ENCODE results near the gene EML3. TPM values are rescaled to one million over a fixed set of nuclear protein-coding genes. Genes with fewer than 3 reads are reported as not detected.
"Not testable (repeated sequence)": the region's sequence is repeated elsewhere in the genome, so short reads cannot be mapped to it uniquely, and the experiment has no call there.

The EML3 gene
- total RNA-seq, 1 donor from 2014 or later = 29.7 TPM

DNA sequence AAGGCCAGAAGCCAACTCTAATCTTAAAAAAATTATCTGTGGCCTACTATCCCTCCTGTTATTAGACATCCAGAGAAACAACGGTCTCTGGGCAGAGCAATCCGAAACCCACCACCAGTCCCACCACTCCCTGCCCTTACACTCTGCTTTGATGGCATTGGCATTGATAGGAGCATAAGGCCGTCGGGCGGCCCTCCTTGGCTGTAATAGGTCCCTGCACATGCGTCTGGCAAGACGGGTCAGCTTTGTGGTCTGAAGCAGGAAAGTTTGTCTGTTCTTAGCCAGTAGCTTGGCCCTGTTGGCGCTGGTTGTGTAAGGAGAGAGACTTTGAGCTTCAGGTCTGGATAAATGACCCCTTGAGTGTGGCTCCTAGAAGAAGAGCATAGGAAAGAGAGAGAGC is 17.5 kb downstream of the EML3 start:
- DNase-seq (ENCODE audit: low read depth) = no peak
- TF ChIP-seq, protein P1, sequence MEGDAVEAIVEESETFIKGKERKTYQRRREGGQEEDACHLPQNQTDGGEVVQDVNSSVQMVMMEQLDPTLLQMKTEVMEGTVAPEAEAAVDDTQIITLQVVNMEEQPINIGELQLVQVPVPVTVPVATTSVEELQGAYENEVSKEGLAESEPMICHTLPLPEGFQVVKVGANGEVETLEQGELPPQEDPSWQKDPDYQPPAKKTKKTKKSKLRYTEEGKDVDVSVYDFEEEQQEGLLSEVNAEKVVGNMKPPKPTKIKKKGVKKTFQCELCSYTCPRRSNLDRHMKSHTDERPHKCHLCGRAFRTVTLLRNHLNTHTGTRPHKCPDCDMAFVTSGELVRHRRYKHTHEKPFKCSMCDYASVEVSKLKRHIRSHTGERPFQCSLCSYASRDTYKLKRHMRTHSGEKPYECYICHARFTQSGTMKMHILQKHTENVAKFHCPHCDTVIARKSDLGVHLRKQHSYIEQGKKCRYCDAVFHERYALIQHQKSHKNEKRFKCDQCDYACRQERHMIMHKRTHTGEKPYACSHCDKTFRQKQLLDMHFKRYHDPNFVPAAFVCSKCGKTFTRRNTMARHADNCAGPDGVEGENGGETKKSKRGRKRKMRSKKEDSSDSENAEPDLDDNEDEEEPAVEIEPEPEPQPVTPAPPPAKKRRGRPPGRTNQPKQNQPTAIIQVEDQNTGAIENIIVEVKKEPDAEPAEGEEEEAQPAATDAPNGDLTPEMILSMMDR (conservative IDR thresholded peaks at IDR 0.05; ENCODE audit: low read depth, low read length) = no peak
- no peak overlapping the region for H3K4me3 ChIP-seq (ENCODE audit: low read depth, low read length)

DNA sequence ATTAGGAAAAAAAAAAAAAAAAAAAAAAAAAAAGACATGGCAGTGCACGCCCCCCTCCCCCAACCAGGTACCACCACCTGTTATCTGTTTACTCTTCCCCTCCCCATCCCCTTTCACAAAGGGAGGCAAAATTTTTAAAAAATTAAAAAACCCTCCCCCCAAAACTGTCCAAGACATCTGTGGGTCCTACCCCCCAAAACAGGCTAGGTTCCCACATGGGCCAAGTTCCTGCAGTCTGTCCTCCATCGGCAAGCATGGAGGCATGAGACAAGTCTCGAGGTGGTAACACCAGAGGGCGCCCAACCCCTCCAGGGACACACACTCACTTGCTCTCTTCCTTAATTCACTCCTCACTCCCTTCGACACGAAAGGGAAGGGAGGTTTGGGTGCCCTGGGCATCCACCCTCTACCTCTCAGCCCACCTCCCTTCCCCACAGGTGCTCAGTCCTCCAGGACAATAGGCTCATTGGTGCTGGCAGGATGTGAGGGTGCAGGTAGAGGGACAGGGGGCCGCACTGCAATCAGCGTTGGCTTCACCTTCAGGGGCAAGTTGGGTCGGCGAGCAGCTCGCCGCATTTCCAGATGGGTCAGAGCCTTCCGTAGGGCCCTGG is 19.0 kb downstream of the EML3 start:
- H3K4me3 ChIP-seq (ENCODE audit: low read depth, low read length) = no peak overlapping the region
- no peak for DNase-seq (ENCODE audit: low read depth)
- TF ChIP-seq, protein P1 (conservative IDR thresholded peaks at IDR 0.05; ENCODE audit: low read depth, low read length) = peak; percentile 73

DNA sequence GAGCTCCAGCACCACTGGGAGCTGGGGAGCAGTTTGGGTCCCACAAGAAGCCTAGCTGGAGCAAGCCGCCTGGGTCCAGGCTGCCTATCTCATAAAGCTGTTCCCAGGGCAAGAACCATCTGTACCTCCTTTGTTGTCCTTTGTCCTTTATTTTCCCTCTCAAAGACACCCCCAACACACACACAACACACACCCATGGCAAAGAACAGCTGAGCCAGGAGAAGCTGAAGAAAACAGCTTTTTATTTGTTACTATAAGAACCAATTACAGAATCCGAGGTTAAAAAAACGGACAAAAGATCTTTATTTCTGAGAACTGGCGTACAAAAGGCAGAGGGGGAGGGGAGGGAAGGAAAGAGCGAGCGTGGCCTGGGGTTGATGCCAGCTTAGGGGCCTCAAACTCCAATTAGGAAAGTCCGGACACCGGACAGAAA is 19.6 kb downstream of the EML3 start:
- no peak overlapping the region for H3K4me3 ChIP-seq (ENCODE audit: low read depth, low read length)
- no peak for DNase-seq (ENCODE audit: low read depth)
- TF ChIP-seq, protein P1 (conservative IDR thresholded peaks at IDR 0.05; ENCODE audit: low read depth, low read length) = no peak

DNA sequence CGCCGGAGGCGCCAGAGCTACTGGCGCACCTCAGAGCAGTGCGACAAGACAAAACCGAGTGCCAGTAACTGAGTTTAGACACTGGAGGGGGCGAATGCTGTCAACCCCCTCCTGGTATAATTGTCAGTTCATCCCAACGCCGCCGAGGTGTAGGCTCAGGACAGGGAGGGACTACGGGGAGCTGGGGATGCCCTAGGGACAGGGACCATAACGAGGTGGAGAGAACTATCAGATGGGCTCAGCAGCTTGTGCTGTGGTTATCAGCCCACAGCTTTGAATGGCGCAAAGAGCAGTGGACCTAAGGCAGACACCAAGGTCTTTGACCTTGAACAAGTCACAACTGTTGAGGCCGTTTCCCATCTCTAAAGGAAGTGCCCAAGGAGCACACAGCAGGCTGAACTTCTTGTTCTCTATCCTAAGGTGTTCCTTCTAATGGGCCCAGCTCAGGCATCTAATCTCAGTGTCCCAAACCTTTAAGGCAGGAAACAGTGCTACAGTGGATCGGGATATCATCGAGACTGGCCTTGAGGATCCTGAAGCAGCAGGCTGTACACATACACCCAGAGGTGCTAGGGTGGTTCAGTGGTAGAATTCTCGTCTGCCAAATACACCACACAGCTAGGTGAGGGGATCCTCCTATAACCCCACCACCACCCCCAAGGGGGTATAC is 20.3 kb downstream of the EML3 start:
- DNase-seq (ENCODE audit: low read depth) = no peak
- TF ChIP-seq, protein P1 (conservative IDR thresholded peaks at IDR 0.05; ENCODE audit: low read depth, low read length) = no peak
- H3K4me3 ChIP-seq (ENCODE audit: low read depth, low read length) = peak overlapping the region; percentile 85

DNA sequence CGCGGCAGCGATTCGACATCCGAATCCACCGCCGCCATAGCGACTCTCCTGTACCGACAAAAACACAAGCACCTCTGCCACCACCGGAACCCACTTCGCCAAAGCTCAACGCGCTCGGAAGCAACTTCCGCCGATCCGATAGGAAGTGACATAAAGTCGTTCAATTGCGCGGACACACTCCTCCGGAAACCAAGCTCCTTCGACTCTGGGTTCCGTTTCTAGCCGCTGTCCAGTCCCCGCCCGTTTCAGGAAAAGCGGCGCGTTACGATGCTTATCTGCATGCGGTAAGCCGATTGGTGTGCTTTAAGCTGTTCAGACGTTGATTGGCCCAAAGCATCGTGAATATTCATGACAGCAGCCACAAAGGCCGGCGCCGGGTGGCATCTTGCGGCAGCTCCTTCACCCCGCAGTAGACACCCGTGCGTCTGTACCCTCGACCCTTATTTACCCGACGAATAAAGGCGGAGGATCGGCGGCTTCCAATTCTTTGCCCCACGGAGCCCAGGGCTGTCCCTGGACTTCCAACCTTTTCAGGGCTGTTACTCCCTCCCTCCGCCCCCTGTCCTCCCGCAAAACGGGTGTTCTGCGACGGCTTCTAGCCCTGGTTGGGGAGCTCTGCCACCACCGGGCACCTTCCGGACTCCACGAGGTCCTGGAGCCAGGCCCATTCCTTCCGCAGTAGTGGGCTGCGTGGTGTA is 21.0 kb downstream of the EML3 start, which contains the start of gene TUT1:
Gene TUT1, minus strand, starts transcription at position 76 of the 698 bp plus-strand sequence. Its CDS starts 38 bp downstream, at position 38.
- peak within 1 kb of the TSS; percentile 85 for H3K4me3 ChIP-seq (ENCODE audit: low read depth, low read length)
- DNase-seq (ENCODE audit: low read depth) = peak; percentile 95
- TF ChIP-seq, protein P1 (conservative IDR thresholded peaks at IDR 0.05; ENCODE audit: low read depth, low read length) = peak; percentile 6

DNA sequence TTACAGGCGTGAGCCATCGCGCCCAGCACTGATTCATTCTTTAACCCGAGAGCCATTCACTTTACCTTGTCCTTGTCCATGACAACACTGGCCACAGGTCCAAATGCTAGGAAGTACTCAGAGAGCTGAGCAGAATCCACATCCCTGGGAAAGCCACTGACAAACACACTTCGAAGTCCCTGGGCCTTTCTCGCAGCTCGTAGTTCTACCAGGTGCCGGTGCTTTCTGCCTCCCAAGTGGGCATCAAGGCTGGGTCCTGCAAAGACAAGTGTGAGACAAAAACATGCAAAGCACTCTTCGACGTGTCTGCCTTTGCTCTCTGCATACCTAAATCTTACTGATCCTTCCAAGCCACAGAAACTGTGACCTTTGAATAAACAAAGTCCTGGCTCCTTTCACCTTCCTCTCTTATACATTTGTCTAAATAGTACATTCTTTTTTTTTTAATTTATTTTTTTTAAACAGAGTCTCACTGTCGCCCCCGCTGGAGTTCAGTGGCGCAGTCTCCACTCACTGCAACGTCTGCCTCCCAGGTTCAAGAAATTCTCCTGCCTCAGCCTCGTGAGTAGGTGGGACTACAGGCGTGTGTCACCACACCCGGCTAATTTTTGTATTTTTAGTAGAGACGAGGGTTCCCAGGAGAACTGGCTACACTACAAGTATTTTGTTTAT is 23.5 kb downstream of the EML3 start:
- DNase-seq (ENCODE audit: low read depth) = no peak

DNA sequence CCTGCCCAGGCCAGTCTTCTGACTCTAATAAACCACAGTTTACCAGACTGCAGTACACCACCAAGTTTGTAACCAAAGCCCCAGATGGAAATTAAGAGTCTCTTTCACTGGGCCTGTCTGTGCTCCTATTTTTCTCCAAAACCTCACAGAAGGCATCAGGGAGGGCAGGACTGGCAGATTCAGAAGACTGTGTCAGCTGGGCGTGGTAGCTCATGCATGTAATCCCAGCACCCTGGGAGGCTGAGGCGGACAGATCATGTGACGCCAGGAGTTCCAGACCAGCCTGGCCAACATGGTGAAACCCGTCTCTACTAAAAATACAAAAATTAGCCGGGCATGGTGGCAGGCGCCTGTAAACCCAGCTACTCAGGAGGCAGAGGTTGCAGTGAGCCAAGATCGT is 27.2 kb downstream of the EML3 start:
- DNase-seq (ENCODE audit: low read depth); H3K4me3 ChIP-seq (ENCODE audit: low read depth, low read length): not testable (repeated sequence)

More for the DNA sequence above, 23.5 kb downstream of the EML3 start:
- H3K4me3 ChIP-seq (ENCODE audit: low read depth, low read length) = no peak overlapping the region
- TF ChIP-seq, protein P1 (conservative IDR thresholded peaks at IDR 0.05; ENCODE audit: low read depth, low read length) = peak; percentile 45

DNA sequence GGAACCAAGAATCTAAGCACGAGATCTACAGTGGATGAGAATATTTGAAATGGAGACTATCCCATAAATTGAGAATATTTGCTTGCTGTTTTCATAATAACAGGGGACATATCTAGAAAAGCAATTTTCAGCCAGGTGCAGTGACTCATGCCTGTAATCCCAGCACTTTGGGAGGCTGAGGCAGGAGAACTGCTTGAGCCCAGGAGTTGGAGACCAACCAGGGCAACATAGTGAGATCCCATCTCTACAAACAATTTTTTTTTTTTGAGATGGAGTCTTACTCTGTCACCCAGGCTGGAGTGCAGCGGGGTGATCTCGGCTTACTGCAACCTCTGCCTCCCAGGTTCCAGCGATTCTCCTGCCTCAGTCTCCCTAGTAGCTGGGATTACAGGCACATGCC is 30.8 kb downstream of the EML3 start:
- not testable (repeated sequence) for DNase-seq (ENCODE audit: low read depth); H3K4me3 ChIP-seq (ENCODE audit: low read depth, low read length)

All from epithelial cell of proximal tubule (primary cell).